ENCODE data around the gene ZNF112.

GRCh38 chr19:44305457-44305856 lies 51.0 kb downstream of the ZNF112 start:
- no peak for TF ChIP-seq EZH2 (IDR thresholded peaks at IDR 0.05)
- no peak for TF ChIP-seq POLR2AphosphoS5 (IDR thresholded peaks at IDR 0.05; ENCODE audit: borderline replicate concordance, low read depth, low read length)

All from SK-N-MC (cell line).